A673 (cell line): ENCODE measurements around the gene ALDH16A1. TPM values are rescaled to one million over a fixed set of nuclear protein-coding genes. Genes with fewer than 3 reads are reported as not detected.

Experiments used
- BruUV-seq: library from RNA; stranded (reverse); fragments of 400-500 nt; replicated peaks from 2 replicates; lab custom pipeline; 2021; lab: Mats Ljungman, UMichigan
- CTCF ChIA-PET: fragments of 300-600 bp; sonication (Branson Sonifier 250); formaldehyde crosslinking; loops from one replicate; lab custom pipeline; 2022; ENCODE audit warnings: antibody characterized with exemption; lab: Charles Lee
- POLR2A ChIA-PET: fragments of 300-600 bp; sonication (Branson Sonifier 250); formaldehyde crosslinking; loops from one replicate; lab custom pipeline; 2022; ENCODE audit warnings: antibody characterized with exemption; ENCODE audit not compliant: low non-redundant PET; lab: Charles Lee
- DNase-seq: peaks from one replicate; pipeline ENCODE4 v3.0.0-alpha.2; 2015; ENCODE audit warnings: low spot score
- H3K27ac ChIP-seq: fragments of 200-600 bp; sonication (generic); 2 replicates; pipeline ENCODE4 v1.5.1; 2016; ENCODE audit warnings: mixed run types, low read depth, mild to moderate bottlenecking, mixed read lengths, antibody characterized with exemption, low read length; ENCODE audit not compliant: poor library complexity, severe bottlenecking
- H3K27me3 ChIP-seq: fragments of 200-600 bp; sonication (generic); replicated peaks from 2 replicates; pipeline ENCODE4 v1.6.1; 2017; ENCODE audit warnings: mixed run types, low read depth, mild to moderate bottlenecking, mixed read lengths, antibody characterized with exemption, low read length; ENCODE audit not compliant: insufficient read depth, poor library complexity
- H3K36me3 ChIP-seq: fragments of 200-600 bp; sonication (generic); 2 replicates; pipeline ENCODE4 v1.6.1; 2016; ENCODE audit warnings: mixed run types, mild to moderate bottlenecking, mixed read lengths, antibody characterized with exemption, low read length; ENCODE audit not compliant: insufficient read depth, poor library complexity, severe bottlenecking
- H3K4me1 ChIP-seq: fragments of 200-600 bp; sonication (generic); 2 replicates; pipeline ENCODE4 v1.6.1; 2017; ENCODE audit warnings: mixed run types, mild to moderate bottlenecking, mixed read lengths, antibody characterized with exemption, low read length; ENCODE audit not compliant: insufficient read depth, poor library complexity, severe bottlenecking
- H3K4me3 ChIP-seq: fragments of 200-600 bp; sonication (generic); 2 replicates; pipeline ENCODE4 v1.5.1; 2016; ENCODE audit warnings: low read depth, mixed run types, mild to moderate bottlenecking, mixed read lengths, low read length; ENCODE audit not compliant: poor library complexity, severe bottlenecking
- H3K9me3 ChIP-seq: fragments of 200-600 bp; sonication (generic); 2 replicates; pipeline ENCODE4 v1.6.1; 2016; ENCODE audit warnings: mixed run types, low read depth, mild to moderate bottlenecking, mixed read lengths, antibody characterized with exemption, low read length; ENCODE audit not compliant: poor library complexity, severe bottlenecking
- EZH2 ChIP-seq: fragments of 200-600 bp; sonication (generic); IDR thresholded peaks from 2 replicates; pipeline ENCODE4 v1.6.1; 2017; ENCODE audit warnings: borderline replicate concordance, low read depth, mild to moderate bottlenecking, mixed read lengths, antibody characterized with exemption, low read length; ENCODE audit not compliant: poor library complexity, severe bottlenecking
- intact Hi-C: fragments of 100-400 bp; cut with micrococcal nuclease; formaldehyde crosslinking; loops from one replicate; pipeline ENCODE4 v1.10.0; 2022; ENCODE audit not compliant: unreplicated experiment
- total RNA-seq: library from RNA; stranded (reverse); gene quantifications from 2 replicates; pipeline ENCODE4 v1.2.3, GENCODE V29; 2021
- TF ChIP-seq, protein P1 (sequence below): fragments of 300-800, 200-600 bp; sonication (generic); conservative IDR thresholded peaks from 2 replicates; pipeline ENCODE4 v1.5.1; 2017; ENCODE audit warnings: low read depth, mild to moderate bottlenecking, antibody characterized with exemption, low read length, moderate library complexity, mixed read lengths

Gene ALDH16A1
- total RNA-seq, 1 experiment from 2014 or later = 23.2 TPM

DNA sequence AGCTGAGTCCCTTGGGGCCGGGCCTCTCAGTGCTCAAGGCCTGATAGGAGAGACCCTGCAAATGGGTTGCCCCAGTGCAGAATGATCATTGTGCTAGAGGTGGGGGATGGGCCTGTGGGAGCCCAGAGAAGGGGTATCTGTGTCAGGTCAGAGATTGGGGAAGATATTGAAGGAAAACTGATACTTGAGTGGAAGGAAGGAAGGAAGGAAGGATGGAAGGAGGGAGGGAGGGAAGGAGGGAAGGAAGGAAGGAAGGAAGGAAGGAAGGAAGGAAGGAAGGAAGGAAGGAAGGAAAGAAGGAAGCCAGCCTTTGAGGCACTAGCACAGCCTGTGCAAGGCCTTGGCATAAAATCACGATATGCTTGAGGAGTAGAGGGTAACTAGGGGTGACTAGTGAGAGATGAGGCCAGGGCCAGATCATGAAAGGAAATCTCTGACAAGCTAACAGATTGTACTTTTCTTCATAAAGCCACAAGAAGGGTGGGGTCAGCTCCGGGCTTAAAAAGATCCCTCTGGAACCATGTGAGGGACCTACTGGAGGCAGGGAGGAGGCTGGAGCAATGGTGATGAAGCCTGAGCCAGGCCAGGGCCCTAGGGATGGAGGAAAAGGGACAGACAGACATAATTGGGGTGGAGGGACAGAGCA lies 41.2 kb upstream of the ALDH16A1 start:
- BruUV-seq = no TSS peak
- TF ChIP-seq, protein P1, sequence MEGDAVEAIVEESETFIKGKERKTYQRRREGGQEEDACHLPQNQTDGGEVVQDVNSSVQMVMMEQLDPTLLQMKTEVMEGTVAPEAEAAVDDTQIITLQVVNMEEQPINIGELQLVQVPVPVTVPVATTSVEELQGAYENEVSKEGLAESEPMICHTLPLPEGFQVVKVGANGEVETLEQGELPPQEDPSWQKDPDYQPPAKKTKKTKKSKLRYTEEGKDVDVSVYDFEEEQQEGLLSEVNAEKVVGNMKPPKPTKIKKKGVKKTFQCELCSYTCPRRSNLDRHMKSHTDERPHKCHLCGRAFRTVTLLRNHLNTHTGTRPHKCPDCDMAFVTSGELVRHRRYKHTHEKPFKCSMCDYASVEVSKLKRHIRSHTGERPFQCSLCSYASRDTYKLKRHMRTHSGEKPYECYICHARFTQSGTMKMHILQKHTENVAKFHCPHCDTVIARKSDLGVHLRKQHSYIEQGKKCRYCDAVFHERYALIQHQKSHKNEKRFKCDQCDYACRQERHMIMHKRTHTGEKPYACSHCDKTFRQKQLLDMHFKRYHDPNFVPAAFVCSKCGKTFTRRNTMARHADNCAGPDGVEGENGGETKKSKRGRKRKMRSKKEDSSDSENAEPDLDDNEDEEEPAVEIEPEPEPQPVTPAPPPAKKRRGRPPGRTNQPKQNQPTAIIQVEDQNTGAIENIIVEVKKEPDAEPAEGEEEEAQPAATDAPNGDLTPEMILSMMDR = no peak
- no peak for TF ChIP-seq EZH2
- H3K36me3 ChIP-seq = no peaks in the 10 kb centered on the region
- no peaks in the 10 kb centered on the region for H3K27me3 ChIP-seq
- no peak for DNase-seq
- H3K9me3 ChIP-seq = no peaks in the 10 kb centered on the region
- CTCF ChIA-PET = no interaction called here
- H3K4me1 ChIP-seq = no peaks in the 10 kb centered on the region
- POLR2A ChIA-PET = interaction anchor here (0.6 kb wide), 1 partner anchor 305 kb away, joined by 4 read pairs; no protein-coding TSS in a partner anchor
- intact Hi-C loops = no loop called here
- no peak overlapping the region for H3K4me3 ChIP-seq
- no peak overlapping the region for H3K27ac ChIP-seq

DNA sequence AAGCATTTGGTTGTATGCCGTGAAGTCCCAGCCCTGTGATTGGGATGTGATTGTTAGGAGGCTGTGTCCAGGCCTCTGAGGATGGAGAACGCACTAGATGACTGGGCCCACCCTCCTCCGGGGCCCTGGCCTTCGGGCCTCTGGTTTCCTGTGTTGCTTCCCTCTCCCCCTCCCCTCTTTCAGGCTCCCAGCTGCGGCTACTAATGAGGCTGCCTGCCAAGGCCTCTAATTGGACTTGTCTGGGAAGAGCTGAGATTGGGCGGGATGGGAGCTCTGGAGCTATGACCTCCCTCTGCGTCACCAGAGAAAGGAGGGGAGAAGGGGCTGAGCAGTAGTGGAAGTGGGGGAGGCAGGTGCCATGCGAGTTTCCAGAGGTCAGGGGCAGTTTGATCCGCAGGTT lies 39.7 kb upstream of the ALDH16A1 start:
- Histone ChIP-seq H3K4me1 (no peaks in the 10 kb centered on the region), H3K4me3 (no peak overlapping the region), H3K27me3 (no peaks in the 10 kb centered on the region), H3K9me3 (no peaks in the 10 kb centered on the region), H3K36me3 (no peaks in the 10 kb centered on the region), H3K27ac (no peak overlapping the region)
- DNase-seq = no peak
- BruUV-seq = no TSS peak
- POLR2A ChIA-PET = no interaction called here
- CTCF ChIA-PET = no interaction called here
- intact Hi-C loops = no loop called here
- TF ChIP-seq EZH2 = no peak
- TF ChIP-seq, protein P1 = no peak

DNA sequence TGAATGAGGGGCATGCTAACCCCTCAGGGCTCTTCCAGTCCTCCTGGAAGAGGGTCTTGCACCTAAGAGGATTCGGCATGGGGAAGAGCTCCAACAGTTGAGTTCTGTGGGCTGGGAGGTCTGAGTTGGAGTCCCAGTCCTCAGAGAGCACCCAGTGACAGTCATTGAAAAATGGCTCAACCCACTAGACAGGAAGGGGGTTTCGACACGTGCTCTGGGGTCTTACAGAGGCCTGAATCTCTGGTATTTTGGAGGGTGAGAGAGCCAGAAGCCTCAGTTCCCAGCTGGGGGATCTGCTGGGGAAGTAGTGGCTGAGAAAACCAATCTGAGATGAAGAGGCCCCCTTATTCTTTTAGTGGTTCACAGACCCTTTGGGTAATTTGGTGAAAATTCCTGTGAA lies 38.8 kb upstream of the ALDH16A1 start:
- Histone ChIP-seq H3K4me3 (no peak overlapping the region), H3K27me3 (peaks cover 5% of the 10 kb centered on the region), H3K4me1 (no peaks in the 10 kb centered on the region), H3K27ac (no peak overlapping the region), H3K36me3 (no peaks in the 10 kb centered on the region), H3K9me3 (no peaks in the 10 kb centered on the region)
- ChIA-PET CTCF (no interaction called here), POLR2A (no interaction called here)
- TF ChIP-seq, protein P1 = no peak
- no peak for TF ChIP-seq EZH2
- intact Hi-C loops = no loop called here
- no TSS peak for BruUV-seq
- DNase-seq = no peak
